ENCODE measurements around the gene RGL4.

Gene RGL4

GRCh38 chr22:23682827-23683355, 7.9 kb upstream of the RGL4 start:
- Histone ChIP-seq H3K4me3 (ENCODE audit: low read depth in 1 of 2, low read length in 2 of 2) (no peak overlapping the region), H3K27ac (ENCODE audit: low read depth, low read length) (no peak overlapping the region), H3K9me3 (ENCODE audit: low read length) (no peaks in the 10 kb centered on the region), H3K36me3 (ENCODE audit: insufficient read depth, low read length) (peaks cover 4% of the 10 kb centered on the region), H3K27me3 (ENCODE audit: control insufficient read depth in 1 of 2, insufficient read depth in 2 of 2, low read length in 2 of 2) (no peaks in the 10 kb centered on the region), H3K9ac (ENCODE audit: low read length) (no peak overlapping the region), H3K4me1 (ENCODE audit: insufficient read depth, low read length) (no peaks in the 10 kb centered on the region)

- no peaks in the 10 kb centered on the region for H3K9me3 ChIP-seq (ENCODE audit: low read length)
- peaks cover 4% of the 10 kb centered on the region for H3K36me3 ChIP-seq (ENCODE audit: insufficient read depth, low read length)
- H3K27ac ChIP-seq (ENCODE audit: low read depth, low read length) = no peak overlapping the region
- H3K9ac ChIP-seq (ENCODE audit: low read length) = no peak overlapping the region
- no peaks in the 10 kb centered on the region for H3K27me3 ChIP-seq (ENCODE audit: control insufficient read depth in 1 of 2, insufficient read depth in 2 of 2, low read length in 2 of 2)
- H3K4me3 ChIP-seq (ENCODE audit: low read depth in 1 of 2, low read length in 2 of 2) = no peak overlapping the region
- no peaks in the 10 kb centered on the region for H3K4me1 ChIP-seq (ENCODE audit: insufficient read depth, low read length)
Observed at GRCh38 chr22:23683545-23683944, 7.3 kb upstream of the RGL4 start.

GRCh38 chr22:23684026-23684425, 6.8 kb upstream of the RGL4 start:
- Histone ChIP-seq H3K9ac (ENCODE audit: low read length) (no peak overlapping the region), H3K36me3 (ENCODE audit: insufficient read depth, low read length) (peaks cover 4% of the 10 kb centered on the region), H3K9me3 (ENCODE audit: low read length) (no peaks in the 10 kb centered on the region), H3K27me3 (ENCODE audit: control insufficient read depth in 1 of 2, insufficient read depth in 2 of 2, low read length in 2 of 2) (no peaks in the 10 kb centered on the region), H3K4me1 (ENCODE audit: insufficient read depth, low read length) (no peaks in the 10 kb centered on the region), H3K27ac (ENCODE audit: low read depth, low read length) (no peak overlapping the region), H3K4me3 (ENCODE audit: low read depth in 1 of 2, low read length in 2 of 2) (no peak overlapping the region)

- Histone ChIP-seq H3K9me3 (ENCODE audit: low read length) (no peaks in the 10 kb centered on the region), H3K27ac (ENCODE audit: low read depth, low read length) (no peak overlapping the region), H3K27me3 (ENCODE audit: control insufficient read depth in 1 of 2, insufficient read depth in 2 of 2, low read length in 2 of 2) (no peaks in the 10 kb centered on the region), H3K4me3 (ENCODE audit: low read depth in 1 of 2, low read length in 2 of 2) (no peak overlapping the region), H3K4me1 (ENCODE audit: insufficient read depth, low read length) (no peaks in the 10 kb centered on the region), H3K36me3 (ENCODE audit: insufficient read depth, low read length) (peaks cover 7% of the 10 kb centered on the region), H3K9ac (ENCODE audit: low read length) (no peak overlapping the region)
Observed at GRCh38 chr22:23684561-23685031, 6.2 kb upstream of the RGL4 start.

GRCh38 chr22:23685205-23685784, 5.5 kb upstream of the RGL4 start:
- Histone ChIP-seq H3K27me3 (ENCODE audit: control insufficient read depth in 1 of 2, insufficient read depth in 2 of 2, low read length in 2 of 2) (no peaks in the 10 kb centered on the region), H3K4me3 (ENCODE audit: low read depth in 1 of 2, low read length in 2 of 2) (no peak overlapping the region), H3K9ac (ENCODE audit: low read length) (no peak overlapping the region), H3K9me3 (ENCODE audit: low read length) (no peaks in the 10 kb centered on the region), H3K36me3 (ENCODE audit: insufficient read depth, low read length) (peaks cover 14% of the 10 kb centered on the region), H3K4me1 (ENCODE audit: insufficient read depth, low read length) (no peaks in the 10 kb centered on the region), H3K27ac (ENCODE audit: low read depth, low read length) (no peak overlapping the region)

GRCh38 chr22:23686416-23687024, 4.3 kb upstream of the RGL4 start:
- H3K9ac ChIP-seq (ENCODE audit: low read length) = no peak overlapping the region
- H3K4me1 ChIP-seq (ENCODE audit: insufficient read depth, low read length) = no peaks in the 10 kb centered on the region
- no peaks in the 10 kb centered on the region for H3K9me3 ChIP-seq (ENCODE audit: low read length)
- H3K27me3 ChIP-seq (ENCODE audit: control insufficient read depth in 1 of 2, insufficient read depth in 2 of 2, low read length in 2 of 2) = no peaks in the 10 kb centered on the region
- peaks cover 17% of the 10 kb centered on the region for H3K36me3 ChIP-seq (ENCODE audit: insufficient read depth, low read length)
- H3K4me3 ChIP-seq (ENCODE audit: low read depth in 1 of 2, low read length in 2 of 2) = no peak overlapping the region
- H3K27ac ChIP-seq (ENCODE audit: low read depth, low read length) = no peak overlapping the region

GRCh38 chr22:23688121-23688520, 2.7 kb upstream of the RGL4 start:
- Histone ChIP-seq H3K9me3 (ENCODE audit: low read length) (no peaks in the 10 kb centered on the region), H3K4me1 (ENCODE audit: insufficient read depth, low read length) (no peaks in the 10 kb centered on the region), H3K27me3 (ENCODE audit: control insufficient read depth in 1 of 2, insufficient read depth in 2 of 2, low read length in 2 of 2) (no peaks in the 10 kb centered on the region), H3K4me3 (ENCODE audit: low read depth in 1 of 2, low read length in 2 of 2) (no peak overlapping the region), H3K27ac (ENCODE audit: low read depth, low read length) (no peak overlapping the region), H3K36me3 (ENCODE audit: insufficient read depth, low read length) (peaks cover 20% of the 10 kb centered on the region), H3K9ac (ENCODE audit: low read length) (no peak overlapping the region)

GRCh38 chr22:23688571-23688970, 2.2 kb upstream of the RGL4 start:
- Histone ChIP-seq H3K9ac (ENCODE audit: low read length) (no peak overlapping the region), H3K27ac (ENCODE audit: low read depth, low read length) (no peak overlapping the region), H3K27me3 (ENCODE audit: control insufficient read depth in 1 of 2, insufficient read depth in 2 of 2, low read length in 2 of 2) (no peaks in the 10 kb centered on the region), H3K4me1 (ENCODE audit: insufficient read depth, low read length) (no peaks in the 10 kb centered on the region), H3K9me3 (ENCODE audit: low read length) (no peaks in the 10 kb centered on the region), H3K4me3 (ENCODE audit: low read depth in 1 of 2, low read length in 2 of 2) (no peak overlapping the region), H3K36me3 (ENCODE audit: insufficient read depth, low read length) (peaks cover 22% of the 10 kb centered on the region)

GRCh38 chr22:23689414-23689813, 1.4 kb upstream of the RGL4 start:
- H3K27me3 ChIP-seq (ENCODE audit: control insufficient read depth in 1 of 2, insufficient read depth in 2 of 2, low read length in 2 of 2) = no peaks in the 10 kb centered on the region
- peaks cover 28% of the 10 kb centered on the region for H3K36me3 ChIP-seq (ENCODE audit: insufficient read depth, low read length)
- no peak overlapping the region for H3K4me3 ChIP-seq (ENCODE audit: low read depth in 1 of 2, low read length in 2 of 2)
- H3K27ac ChIP-seq (ENCODE audit: low read depth, low read length) = no peak overlapping the region
- no peaks in the 10 kb centered on the region for H3K4me1 ChIP-seq (ENCODE audit: insufficient read depth, low read length)
- H3K9ac ChIP-seq (ENCODE audit: low read length) = no peak overlapping the region
- no peaks in the 10 kb centered on the region for H3K9me3 ChIP-seq (ENCODE audit: low read length)

- Histone ChIP-seq H3K4me1 (ENCODE audit: insufficient read depth, low read length) (no peaks in the 10 kb centered on the region), H3K9me3 (ENCODE audit: low read length) (no peaks in the 10 kb centered on the region), H3K9ac (ENCODE audit: low read length) (no peak overlapping the region), H3K4me3 (ENCODE audit: low read depth in 1 of 2, low read length in 2 of 2) (no peak overlapping the region), H3K36me3 (ENCODE audit: insufficient read depth, low read length) (peaks cover 38% of the 10 kb centered on the region), H3K27me3 (ENCODE audit: control insufficient read depth in 1 of 2, insufficient read depth in 2 of 2, low read length in 2 of 2) (no peaks in the 10 kb centered on the region), H3K27ac (ENCODE audit: low read depth, low read length) (no peak overlapping the region)
Observed at GRCh38 chr22:23691748-23692423, 1.1 kb downstream of the RGL4 start.

GRCh38 chr22:23692598-23693291, 1.9 kb downstream of the RGL4 start:
- Histone ChIP-seq H3K9me3 (ENCODE audit: low read length) (no peaks in the 10 kb centered on the region), H3K4me1 (ENCODE audit: insufficient read depth, low read length) (no peaks in the 10 kb centered on the region), H3K4me3 (ENCODE audit: low read depth in 1 of 2, low read length in 2 of 2) (no peak overlapping the region), H3K27me3 (ENCODE audit: control insufficient read depth in 1 of 2, insufficient read depth in 2 of 2, low read length in 2 of 2) (no peaks in the 10 kb centered on the region), H3K36me3 (ENCODE audit: insufficient read depth, low read length) (peaks cover 38% of the 10 kb centered on the region), H3K9ac (ENCODE audit: low read length) (no peak overlapping the region), H3K27ac (ENCODE audit: low read depth, low read length) (no peak overlapping the region)

Data from muscle layer of colon (tissue), 2 donors.